ENCODE data around the gene TRAK2. TPM values are rescaled to one million over a fixed set of nuclear protein-coding genes. Genes with fewer than 3 reads are reported as not detected.

The TRAK2 gene
- total and polyA plus RNA-seq, 2 of the 13 experiments (the other 11 are each of a cell fraction or from before 2014, with no cell fraction given) = 7.7 to 21.0 TPM

DNA sequence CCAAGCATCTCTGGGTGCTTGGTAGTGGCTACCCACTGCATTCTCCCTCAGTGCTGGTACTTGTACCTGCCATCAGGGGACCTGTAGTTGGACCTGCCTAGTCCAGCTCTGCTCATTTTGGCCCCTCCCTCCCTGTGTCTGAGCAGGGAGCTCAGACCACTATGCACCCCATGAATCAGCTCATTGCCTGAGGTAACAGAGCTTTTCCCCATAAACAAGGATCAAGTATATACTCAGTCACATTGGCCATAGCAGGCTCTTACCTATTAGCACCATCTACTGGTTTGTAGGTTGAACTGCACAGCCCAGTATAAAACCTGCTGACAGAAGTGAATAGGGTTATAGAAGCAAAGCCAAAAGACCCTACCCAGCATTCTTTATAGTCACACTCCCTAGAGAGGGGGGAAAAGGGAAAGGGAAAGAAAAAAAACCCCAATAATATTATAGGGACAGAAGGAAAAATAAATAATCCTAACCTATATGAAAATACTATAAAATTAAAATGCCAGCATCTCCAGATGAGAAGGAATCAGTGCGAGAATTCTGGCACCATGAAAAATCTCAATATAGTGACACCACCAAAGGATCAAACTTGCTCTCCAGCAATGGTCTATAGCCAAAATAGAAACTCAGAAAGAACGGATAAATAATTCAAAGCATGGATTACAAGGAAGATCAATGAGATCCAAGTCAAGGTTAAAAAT lies 87.2 kb downstream of the TRAK2 start (continued):
- TF ChIP-seq DDIT3 (CRISPR knock-in tag; IDR thresholded peaks at IDR 0.05) (no peak), CHD4 (IDR thresholded peaks at IDR 0.05; ENCODE audit: borderline replicate concordance, low read length) (no peak), TBX3 (IDR thresholded peaks at IDR 0.05; ENCODE audit: borderline replicate concordance) (no peak), ARNTL (CRISPR knock-in tag; IDR thresholded peaks at IDR 0.05) (no peak), JUND (CRISPR knock-in tag; IDR thresholded peaks at IDR 0.05) (no peak), MLX (CRISPR knock-in tag; IDR thresholded peaks at IDR 0.05) (no peak), ZNF614 (CRISPR knock-in tag; IDR thresholded peaks at IDR 0.05; ENCODE audit: borderline replicate concordance) (0 out of 2 replicates have a peak, but pooled peaks have one; percentile 54), RFX1 (IDR thresholded peaks at IDR 0.05) (no peak), ZNF44 (CRISPR knock-in tag; IDR thresholded peaks at IDR 0.05) (no peak), MIER3 (CRISPR knock-in tag; IDR thresholded peaks at IDR 0.05; ENCODE audit: borderline replicate concordance) (0 out of 2 replicates have a peak, but pooled peaks have one; percentile 43), REPIN1 (CRISPR knock-in tag; IDR thresholded peaks at IDR 0.05; ENCODE audit: borderline replicate concordance, low read depth) (0 out of 2 replicates have a peak, but pooled peaks have one; percentile 51), CCDC6 (CRISPR knock-in tag; IDR thresholded peaks at IDR 0.05) (no peak), HMGXB4 (CRISPR knock-in tag; IDR thresholded peaks at IDR 0.05; ENCODE audit: borderline replicate concordance in 1 of 2, low read depth in 1 of 2) (0 out of 4 replicates have a peak, but pooled peaks of 1 of the 2 experiments have one; percentile 25), ZNF253 (CRISPR knock-in tag; IDR thresholded peaks at IDR 0.05; ENCODE audit: borderline replicate concordance) (no peak), ZNF337 (CRISPR knock-in tag; IDR thresholded peaks at IDR 0.05; ENCODE audit: borderline replicate concordance, low read depth) (no peak), SRSF4 (IDR thresholded peaks at IDR 0.05; ENCODE audit: low read depth, low read length, poor library complexity, severe bottlenecking) (no peak), FIP1L1 (IDR thresholded peaks at IDR 0.05; ENCODE audit: borderline replicate concordance, insufficient read depth, low read depth, low read length) (no peak), ZZZ3 (CRISPR knock-in tag; IDR thresholded peaks at IDR 0.05; ENCODE audit: borderline replicate concordance) (no peak), HMGXB3 (CRISPR knock-in tag; IDR thresholded peaks at IDR 0.05; ENCODE audit: borderline replicate concordance) (no peak)
- TF ChIP-seq, protein P1, sequence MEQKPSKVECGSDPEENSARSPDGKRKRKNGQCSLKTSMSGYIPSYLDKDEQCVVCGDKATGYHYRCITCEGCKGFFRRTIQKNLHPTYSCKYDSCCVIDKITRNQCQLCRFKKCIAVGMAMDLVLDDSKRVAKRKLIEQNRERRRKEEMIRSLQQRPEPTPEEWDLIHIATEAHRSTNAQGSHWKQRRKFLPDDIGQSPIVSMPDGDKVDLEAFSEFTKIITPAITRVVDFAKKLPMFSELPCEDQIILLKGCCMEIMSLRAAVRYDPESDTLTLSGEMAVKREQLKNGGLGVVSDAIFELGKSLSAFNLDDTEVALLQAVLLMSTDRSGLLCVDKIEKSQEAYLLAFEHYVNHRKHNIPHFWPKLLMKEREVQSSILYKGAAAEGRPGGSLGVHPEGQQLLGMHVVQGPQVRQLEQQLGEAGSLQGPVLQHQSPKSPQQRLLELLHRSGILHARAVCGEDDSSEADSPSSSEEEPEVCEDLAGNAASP (CRISPR knock-in tag; IDR thresholded peaks at IDR 0.05; ENCODE audit: borderline replicate concordance) = 0 out of 2 replicates have a peak, but pooled peaks have one; percentile 21

Measured in HepG2 (cell line).